ENCODE measurements around the gene PISD.
"Not testable (repeated sequence)": the region's sequence is repeated elsewhere in the genome, so short reads cannot be mapped to it uniquely, and the experiment has no call there.

PISD gene

DNA sequence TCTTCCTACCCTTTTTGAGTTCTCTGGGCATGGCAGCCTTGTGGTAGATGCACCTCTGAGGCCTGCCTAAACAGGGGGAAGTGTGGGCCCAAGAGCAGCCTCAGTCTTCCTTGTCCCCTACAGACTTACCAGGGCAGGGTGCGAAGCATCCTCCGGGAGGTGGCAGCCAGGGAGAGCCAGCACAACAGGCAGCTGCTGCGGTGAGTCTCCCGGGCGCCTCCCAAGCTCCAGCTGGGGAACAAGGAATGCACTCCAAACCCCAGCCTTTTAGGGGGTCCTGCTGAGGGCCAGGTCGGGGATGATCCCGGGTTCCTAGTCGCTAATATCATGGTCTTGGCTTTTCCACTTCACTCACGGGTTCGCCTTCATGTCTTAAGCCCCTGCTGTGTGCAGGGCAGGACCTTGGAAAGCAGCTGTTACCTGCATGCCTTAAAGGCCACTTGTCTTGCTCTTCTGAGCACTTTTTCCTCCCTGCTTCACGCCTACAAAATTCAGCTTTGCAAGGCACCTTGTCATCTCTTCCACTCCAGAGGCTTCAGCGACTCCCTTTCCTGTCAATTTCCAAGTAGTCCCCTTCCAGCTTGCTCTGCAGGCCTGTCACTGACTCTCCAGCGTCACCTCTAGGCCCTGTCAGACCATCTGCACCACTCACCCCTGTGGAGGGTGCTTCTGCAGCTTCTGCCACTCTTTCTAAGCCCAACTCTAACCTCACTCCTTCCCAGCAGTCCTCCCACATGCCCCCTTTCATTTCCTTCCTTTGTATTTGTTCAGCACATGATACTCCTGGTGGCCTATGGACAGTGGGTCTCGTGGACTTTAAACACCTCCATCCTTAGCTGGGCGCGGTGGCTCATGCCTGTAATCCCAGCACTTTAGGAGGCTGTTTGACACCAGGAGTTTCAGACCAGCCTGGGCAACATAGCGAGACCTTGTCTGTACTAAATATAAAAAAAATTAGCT, 57.0 kb downstream of the PISD start:
- no peak for DNase-seq

- no peak for DNase-seq
Observed at GRCh38 chr22:31604137-31604705, 57.8 kb downstream of the PISD start.

DNA sequence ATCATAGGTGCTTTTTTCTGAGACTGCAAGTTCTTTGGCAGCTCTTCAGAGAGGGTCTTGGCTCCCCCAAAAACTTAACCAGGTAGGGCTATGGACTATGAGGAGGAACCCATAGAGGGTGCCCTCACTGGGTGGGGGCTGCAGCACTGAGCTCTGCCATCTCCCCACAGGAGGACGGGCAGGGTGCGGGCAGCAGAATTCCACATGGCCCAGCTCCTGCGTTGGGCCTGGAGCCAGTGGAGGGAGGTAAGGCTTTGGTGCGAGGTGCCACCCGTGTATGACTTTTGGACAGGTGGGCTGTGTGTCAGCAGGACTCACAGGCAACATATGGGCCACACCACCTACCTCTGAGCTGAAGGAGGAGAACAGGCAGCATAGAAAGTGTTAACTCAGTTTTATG, 58.4 kb downstream of the PISD start:
- no peak for DNase-seq

- DNase-seq: no peak
Observed at GRCh38 chr22:31603081-31603525, 58.9 kb downstream of the PISD start.

DNA sequence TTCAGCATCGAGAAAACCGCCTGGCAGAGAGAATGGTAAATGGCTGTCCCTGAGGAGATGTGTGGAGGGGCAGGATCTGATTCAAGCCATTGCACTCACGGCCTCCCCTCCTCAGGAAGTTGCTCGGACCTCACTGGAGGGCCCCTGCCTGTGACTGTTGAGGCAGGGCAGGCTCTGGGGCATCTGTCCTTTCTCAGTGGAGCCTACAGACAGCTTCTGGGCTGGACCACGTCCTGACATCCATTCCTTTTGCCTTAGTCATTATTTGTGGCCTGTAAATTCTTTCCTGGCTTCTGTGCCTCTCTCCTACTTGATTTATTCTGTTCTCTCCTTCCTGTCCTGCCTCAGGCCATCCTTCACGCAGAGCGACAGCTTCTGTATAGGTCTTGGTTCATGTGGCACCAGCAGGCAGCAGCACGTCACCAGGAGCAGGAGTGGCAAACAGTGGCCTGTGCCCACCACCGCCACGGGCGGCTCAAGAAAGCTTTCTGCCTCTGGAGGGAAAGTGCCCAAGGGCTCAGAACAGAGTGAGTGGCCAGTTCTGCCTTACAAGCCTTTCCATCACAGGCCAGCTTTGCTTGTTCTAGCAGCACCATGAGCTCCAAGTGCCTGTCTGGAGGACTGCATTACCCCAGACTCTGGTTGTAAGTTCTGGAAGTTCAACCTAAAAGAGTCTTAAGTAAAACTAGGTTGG, 59.6 kb downstream of the PISD start:
- no peak for DNase-seq

DNA sequence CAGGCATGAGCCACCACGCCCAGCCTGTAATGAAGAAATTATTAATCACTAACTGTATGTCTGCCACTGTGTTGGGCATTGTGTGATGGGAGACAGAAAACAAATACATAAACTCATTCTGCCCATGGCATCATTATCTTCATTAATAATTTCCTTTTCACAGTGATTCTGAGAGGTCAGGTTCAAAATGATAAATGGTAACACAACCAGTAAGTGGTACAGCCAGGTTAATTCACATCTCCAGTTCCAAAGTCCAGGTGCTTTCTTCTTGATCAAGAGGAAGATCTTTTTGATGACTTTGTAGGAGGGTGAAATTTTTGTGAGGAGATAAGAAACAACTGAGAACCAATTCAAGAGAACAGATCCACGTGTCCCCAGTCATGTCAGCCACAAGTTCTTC, 66.7 kb downstream of the PISD start:
- DNase-seq: no peak

DNA sequence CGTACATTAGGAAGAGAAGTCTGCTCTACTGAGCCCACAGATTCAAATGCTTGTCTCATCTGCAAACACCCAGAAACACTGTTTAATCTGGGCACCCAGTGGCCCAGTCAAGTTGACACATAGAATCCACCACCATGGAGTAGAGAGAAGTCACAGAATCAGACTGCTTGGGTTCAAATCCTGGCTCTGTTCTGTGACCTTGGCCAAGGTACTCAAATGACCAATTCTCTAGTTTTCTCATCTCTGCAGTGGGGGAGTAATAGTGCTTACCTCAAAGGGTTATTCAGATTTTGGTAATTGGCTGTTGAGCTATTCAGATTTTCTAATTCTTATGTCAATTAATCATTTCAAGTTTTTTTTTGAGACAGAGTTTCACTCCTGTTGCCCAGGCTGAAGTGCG, 71.9 kb downstream of the PISD start:
- not testable (repeated sequence) for DNase-seq

GRCh38 chr22:31588970-31589675, 72.9 kb downstream of the PISD start:
- no peak for DNase-seq

- DNase-seq: no peak
Observed at GRCh38 chr22:31586137-31586920, 75.7 kb downstream of the PISD start.

- DNase-seq: no peak
Observed at GRCh38 chr22:31585161-31585859, 76.7 kb downstream of the PISD start.

- no peak for DNase-seq
Observed at GRCh38 chr22:31584804-31585160, 77.2 kb downstream of the PISD start.

GRCh38 chr22:31583861-31584485, 78.0 kb downstream of the PISD start:
- no peak for DNase-seq

DNA sequence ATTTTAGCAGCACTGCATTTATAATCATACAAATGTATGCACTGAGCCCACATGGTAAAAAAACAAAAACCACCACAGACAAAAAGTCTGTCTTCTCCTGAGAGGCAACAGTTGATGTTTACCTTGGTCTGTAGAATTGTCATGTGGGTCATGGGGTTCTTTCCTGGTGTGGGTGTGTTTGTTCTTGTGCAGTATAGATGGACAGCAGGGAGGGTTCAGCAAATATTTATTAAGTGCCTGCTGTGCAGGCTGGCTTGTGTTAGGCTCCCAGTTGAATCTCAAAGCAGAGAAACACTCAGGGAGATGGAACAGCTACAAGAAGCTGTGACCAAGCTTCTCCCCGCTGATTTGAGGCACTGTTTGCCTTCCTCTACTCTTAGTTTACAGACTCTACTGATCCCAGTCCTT, 82.2 kb downstream of the PISD start:
- peak; percentile 27 to 43 for DNase-seq

GRCh38 chr22:31578171-31578570, 83.8 kb downstream of the PISD start:
- no peak for DNase-seq

DNA sequence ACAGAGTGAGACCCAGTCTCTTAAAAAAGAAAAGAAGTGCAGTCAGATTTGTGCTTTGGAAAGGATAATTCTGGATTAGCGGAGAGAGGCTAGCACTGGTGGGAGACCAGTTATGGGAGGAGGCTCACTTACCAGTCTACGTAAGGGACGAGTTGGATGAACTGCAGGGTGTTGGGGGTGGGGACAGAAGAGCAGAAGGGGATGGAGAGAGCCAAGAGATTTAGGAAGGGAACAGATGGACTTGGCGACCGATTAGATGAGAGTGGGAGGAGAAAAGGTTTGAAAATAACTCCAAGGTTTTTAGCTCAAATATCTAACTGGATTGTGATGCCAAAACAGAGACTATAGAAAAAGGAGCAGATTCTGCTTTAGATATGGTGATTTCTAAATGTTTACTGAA, 84.3 kb downstream of the PISD start:
- DNase-seq: no peak

- no peak for DNase-seq
Observed at GRCh38 chr22:31575190-31575589, 86.8 kb downstream of the PISD start.

DNA sequence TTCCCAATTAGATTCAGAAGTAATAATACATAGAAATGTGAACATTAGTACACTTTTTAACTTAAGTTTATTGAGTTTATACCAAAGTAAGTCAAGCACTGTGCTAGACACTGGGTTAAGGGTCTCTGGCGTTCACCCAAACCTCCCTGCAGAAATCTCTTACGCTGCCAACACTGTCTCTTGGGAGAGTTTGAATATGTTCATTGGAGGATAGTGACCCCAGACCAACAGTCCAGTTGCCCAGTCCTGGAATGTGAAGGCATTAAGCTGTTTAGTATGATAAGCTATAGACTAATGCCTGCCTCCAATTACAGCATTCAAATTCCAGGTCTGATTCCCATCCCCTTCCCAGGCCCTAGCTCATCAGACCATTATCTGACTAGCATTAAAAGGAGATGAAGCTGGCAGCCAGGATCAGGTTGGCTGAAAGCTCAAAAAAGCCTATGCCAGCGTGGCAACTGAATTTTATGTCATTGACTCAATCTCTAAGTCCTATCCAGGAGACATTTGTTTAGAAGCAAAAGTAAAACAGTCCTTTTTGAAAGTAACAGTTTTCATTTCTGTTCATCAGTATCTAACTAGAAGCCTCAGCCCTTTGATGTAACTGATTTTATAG, 87.9 kb downstream of the PISD start:
- DNase-seq: no peak

GRCh38 chr22:31572939-31573338, 89.1 kb downstream of the PISD start:
- no peak for DNase-seq

- DNase-seq: no peak
Observed at GRCh38 chr22:31569126-31569525, 92.9 kb downstream of the PISD start.

Measured in NCI-H1930 (cell line).